Muscle layer of colon (tissue), 2 donors: ENCODE measurements around the gene PAQR6.

Experiments used
- H3K27ac ChIP-seq: one replicate; pipeline ENCODE4 v1.7.0; 2013; ENCODE audit warnings: low read depth, mild to moderate bottlenecking, low read length, moderate library complexity
- H3K27me3 ChIP-seq, 2 donors: one replicate each; pipeline ENCODE4 v1.7.0; 2013; ENCODE audit warnings: low read length in 2 of 2, mild to moderate bottlenecking in 2 of 2; ENCODE audit not compliant: insufficient read depth in 2 of 2, control insufficient read depth in 1 of 2
- H3K36me3 ChIP-seq: one replicate; pipeline ENCODE4 v1.7.0; 2013; ENCODE audit warnings: mild to moderate bottlenecking, low read length; ENCODE audit not compliant: insufficient read depth
- H3K4me1 ChIP-seq: one replicate; pipeline ENCODE4 v1.7.0; 2013; ENCODE audit warnings: mild to moderate bottlenecking, low read length; ENCODE audit not compliant: insufficient read depth
- H3K4me3 ChIP-seq, 2 donors: one replicate each; pipeline ENCODE4 v1.7.0; 2013; ENCODE audit warnings: low read length in 2 of 2, low read depth in 1 of 2, mild to moderate bottlenecking in 1 of 2, moderate library complexity in 1 of 2
- H3K9ac ChIP-seq: one replicate; pipeline ENCODE4 v1.7.0; 2013; ENCODE audit warnings: low read length
- H3K9me3 ChIP-seq: one replicate; pipeline ENCODE4 v1.7.0; 2013; ENCODE audit warnings: mild to moderate bottlenecking, low read length
- donor health status: abdominal sarcoma.
- donor health status: Adenocarcinoma of cecum.

Gene PAQR6

DNA sequence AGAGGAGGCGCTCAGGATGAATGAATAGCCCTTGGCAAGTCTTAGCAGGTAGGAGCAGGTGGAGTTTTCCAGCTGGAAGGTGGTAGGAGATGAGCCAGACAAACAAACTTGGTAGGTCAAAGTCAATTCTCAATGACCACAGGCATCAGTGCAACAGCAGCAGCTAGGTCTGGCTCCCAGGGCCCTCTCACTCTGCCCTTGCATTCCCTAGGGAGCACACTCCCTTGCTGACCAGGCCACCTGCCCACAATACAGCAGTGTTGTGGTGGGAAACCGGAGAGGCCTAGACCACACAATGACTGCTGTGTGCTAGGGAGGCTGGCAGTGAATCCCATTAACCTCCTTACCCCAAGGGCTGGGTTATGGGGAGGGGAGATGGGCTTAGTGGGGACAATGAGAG is 13.0 kb upstream of the PAQR6 start:
- H3K9ac ChIP-seq: no peak overlapping the region
- H3K36me3 ChIP-seq: peaks cover 81% of the 10 kb centered on the region
- no peak overlapping the region for H3K27ac ChIP-seq

DNA sequence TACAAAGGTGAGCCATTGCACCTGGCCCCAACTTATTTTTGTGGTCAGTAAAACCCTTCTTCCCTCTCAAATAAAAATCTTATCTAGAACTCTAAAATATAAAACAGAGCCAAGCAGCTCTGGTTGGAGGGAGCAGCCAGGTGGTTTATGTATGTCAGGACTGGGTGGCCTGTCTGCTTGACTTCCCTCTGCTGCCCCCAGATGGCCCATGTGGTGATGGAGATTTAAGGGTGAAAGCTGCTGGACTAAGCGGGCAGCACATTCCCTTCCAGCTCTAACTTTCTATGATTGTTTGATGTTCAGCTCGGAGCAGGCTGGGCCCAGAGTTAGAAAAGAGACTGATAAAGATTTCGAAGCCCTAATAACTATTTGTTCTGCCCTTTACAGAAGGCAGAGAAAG is 11.9 kb upstream of the PAQR6 start:
- no peak overlapping the region for H3K27ac ChIP-seq
- no peaks in the 10 kb centered on the region for H3K9me3 ChIP-seq
- no peaks in the 10 kb centered on the region for H3K27me3 ChIP-seq
- H3K9ac ChIP-seq: no peak overlapping the region
- H3K4me3 ChIP-seq: no peak overlapping the region
- H3K36me3 ChIP-seq: peaks cover 74% of the 10 kb centered on the region
- H3K4me1 ChIP-seq: no peaks in the 10 kb centered on the region

More for the DNA sequence above, 13.0 kb upstream of the PAQR6 start:
- Histone ChIP-seq H3K4me3 (no peak overlapping the region), H3K4me1 (no peaks in the 10 kb centered on the region), H3K27me3 (no peaks in the 10 kb centered on the region), H3K9me3 (no peaks in the 10 kb centered on the region)

DNA sequence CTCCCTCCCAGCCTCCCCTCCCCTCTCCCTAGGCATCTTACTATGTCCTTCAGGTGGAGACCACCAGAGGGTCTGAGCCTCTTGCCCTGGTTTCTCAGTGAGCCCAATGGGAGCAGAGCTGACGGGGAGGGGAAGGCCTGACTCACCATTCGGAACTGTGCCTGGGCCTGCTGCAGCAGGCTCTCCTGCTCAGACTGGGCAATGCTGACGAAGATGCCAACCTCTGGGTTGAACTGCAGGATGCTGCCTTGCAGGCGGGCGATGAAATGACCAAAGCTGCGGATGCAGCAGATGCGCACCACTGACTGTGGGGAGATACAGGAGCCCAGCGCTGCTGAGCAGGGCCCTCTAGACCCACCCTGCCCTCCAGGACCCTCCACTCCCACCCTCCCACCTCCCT is 11.0 kb upstream of the PAQR6 start:
- Histone ChIP-seq H3K27ac (no peak overlapping the region), H3K4me1 (no peaks in the 10 kb centered on the region), H3K9ac (no peak overlapping the region), H3K27me3 (no peaks in the 10 kb centered on the region), H3K4me3 (no peak overlapping the region), H3K36me3 (peaks cover 70% of the 10 kb centered on the region), H3K9me3 (no peaks in the 10 kb centered on the region)

DNA sequence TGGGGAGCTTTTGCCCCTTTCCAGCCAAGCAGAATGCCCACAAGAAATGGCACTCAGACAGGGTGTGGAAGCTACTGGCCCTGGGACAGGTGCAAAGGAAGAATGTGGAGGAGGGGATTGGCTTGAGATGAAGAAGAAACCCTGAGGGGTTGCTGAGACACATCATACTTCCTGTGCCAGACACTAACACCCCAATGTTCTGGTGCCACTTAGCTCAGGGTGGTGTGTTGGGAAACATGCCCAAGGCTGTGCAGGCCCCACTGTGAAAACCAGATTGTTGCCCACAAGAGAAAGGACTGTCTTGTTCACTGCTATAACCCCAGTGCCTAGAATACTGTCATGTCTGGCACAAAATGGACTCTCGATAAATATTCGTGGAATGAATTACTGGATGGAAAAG is 9.9 kb upstream of the PAQR6 start:
- H3K9me3 ChIP-seq: no peaks in the 10 kb centered on the region
- H3K4me3 ChIP-seq: no peak overlapping the region
- peaks cover 71% of the 10 kb centered on the region for H3K36me3 ChIP-seq
- no peak overlapping the region for H3K27ac ChIP-seq
- H3K4me1 ChIP-seq: no peaks in the 10 kb centered on the region
- no peaks in the 10 kb centered on the region for H3K27me3 ChIP-seq
- H3K9ac ChIP-seq: no peak overlapping the region

DNA sequence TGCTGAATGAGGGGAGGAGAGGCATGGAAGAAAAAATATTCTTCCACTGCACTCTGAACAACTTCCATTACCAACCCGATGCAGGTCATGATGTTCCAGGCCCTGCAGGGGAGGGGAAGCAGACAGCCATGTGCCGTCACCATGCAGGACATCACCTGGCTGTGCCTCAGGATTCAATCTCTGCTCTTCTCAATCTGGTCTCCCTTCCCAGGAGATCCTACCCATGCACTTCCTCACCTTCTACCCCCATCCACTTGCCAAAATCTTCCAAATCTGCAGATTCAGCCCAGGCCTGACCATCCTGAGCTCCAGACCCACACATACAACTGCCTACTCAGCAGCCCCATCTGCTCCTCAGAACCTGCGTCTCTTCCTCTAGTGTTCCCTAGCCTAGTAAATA is 5.8 kb upstream of the PAQR6 start:
- no peaks in the 10 kb centered on the region for H3K9me3 ChIP-seq
- no peak overlapping the region for H3K9ac ChIP-seq
- H3K4me3 ChIP-seq: no peak overlapping the region
- peaks cover 67% of the 10 kb centered on the region for H3K36me3 ChIP-seq
- H3K27ac ChIP-seq: no peak overlapping the region
- H3K27me3 ChIP-seq: no peaks in the 10 kb centered on the region
- H3K4me1 ChIP-seq: no peaks in the 10 kb centered on the region

DNA sequence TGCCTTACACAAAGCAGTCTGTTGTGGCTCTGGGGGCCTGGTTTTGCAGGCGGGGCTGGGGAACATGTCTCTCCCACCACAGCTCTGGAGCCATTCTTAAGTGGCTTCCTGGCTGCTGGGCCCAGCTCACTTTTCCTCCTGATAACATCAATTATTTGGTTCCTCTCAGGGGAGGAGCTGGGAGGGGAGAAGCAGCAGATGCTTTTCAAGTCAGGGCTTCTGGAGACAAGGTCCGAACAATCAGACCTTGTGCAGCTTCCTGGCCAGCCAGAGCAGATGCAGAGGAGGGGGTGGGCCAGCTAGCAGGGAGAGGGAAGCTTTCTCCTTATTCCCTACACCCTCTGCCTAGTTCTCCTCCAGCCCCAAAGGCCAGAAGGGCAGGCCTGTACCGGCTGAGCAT is 3.7 kb upstream of the PAQR6 start:
- Histone ChIP-seq H3K9me3 (no peaks in the 10 kb centered on the region), H3K9ac (no peak overlapping the region), H3K4me1 (peaks cover 14% of the 10 kb centered on the region), H3K27ac (no peak overlapping the region), H3K27me3 (peaks cover 2 to 5% of the 10 kb centered on the region in 2 donors), H3K4me3 (no peak overlapping the region), H3K36me3 (peaks cover 50% of the 10 kb centered on the region)

DNA sequence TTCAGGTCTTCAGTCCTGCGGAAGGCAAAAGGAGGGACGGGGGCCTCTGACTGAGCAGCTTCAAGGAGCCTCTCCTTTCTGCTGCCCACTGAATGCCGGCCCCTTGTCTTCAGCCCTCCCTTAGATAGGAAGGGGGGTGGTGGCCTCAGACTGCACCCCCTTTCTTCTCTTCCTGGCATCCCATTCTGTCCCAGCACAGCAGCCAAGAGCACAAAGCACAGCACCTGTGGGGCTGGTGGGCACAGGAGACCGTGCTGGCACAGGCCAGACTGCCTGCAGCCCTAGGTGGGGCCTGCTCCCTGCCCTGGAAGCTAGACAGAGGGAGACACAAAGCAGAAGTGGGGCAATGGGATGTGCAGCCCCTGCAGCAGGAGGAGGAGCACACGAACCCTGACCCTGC is 1.7 kb upstream of the PAQR6 start:
- Histone ChIP-seq H3K4me1 (peaks cover 14% of the 10 kb centered on the region), H3K9ac (no peak overlapping the region), H3K9me3 (no peaks in the 10 kb centered on the region), H3K27me3 (peaks cover 18 to 24% of the 10 kb centered on the region in 2 donors), H3K4me3 (no peak overlapping the region), H3K36me3 (peaks cover 40% of the 10 kb centered on the region), H3K27ac (no peak overlapping the region)

DNA sequence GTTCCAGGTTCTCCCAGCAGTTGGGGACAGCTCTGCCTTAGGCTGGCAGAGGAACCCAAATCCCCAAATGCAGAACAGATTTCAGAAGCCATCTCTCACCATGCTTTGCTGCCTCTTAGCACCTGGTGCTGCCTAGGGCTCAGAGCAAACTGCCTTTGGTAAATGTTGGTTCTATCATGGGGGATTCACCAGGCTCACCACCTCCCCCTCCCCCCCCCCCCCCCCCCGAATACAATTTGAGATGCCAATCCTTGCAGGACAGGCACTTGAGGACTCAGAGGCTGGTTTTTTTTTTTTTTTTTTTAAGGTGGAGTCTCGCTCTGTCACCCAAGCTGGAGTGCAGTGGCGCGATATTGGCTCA is 447 bp upstream of the PAQR6 start:
- H3K27me3 ChIP-seq: peaks cover 18 to 28% of the 10 kb centered on the region in 2 donors
- H3K27ac ChIP-seq: no peak overlapping the region
- no peak overlapping the region for H3K9ac ChIP-seq
- H3K9me3 ChIP-seq: no peaks in the 10 kb centered on the region
- H3K4me3 ChIP-seq: no peak overlapping the region
- H3K4me1 ChIP-seq: peaks cover 14% of the 10 kb centered on the region
- H3K36me3 ChIP-seq: peaks cover 32% of the 10 kb centered on the region

DNA sequence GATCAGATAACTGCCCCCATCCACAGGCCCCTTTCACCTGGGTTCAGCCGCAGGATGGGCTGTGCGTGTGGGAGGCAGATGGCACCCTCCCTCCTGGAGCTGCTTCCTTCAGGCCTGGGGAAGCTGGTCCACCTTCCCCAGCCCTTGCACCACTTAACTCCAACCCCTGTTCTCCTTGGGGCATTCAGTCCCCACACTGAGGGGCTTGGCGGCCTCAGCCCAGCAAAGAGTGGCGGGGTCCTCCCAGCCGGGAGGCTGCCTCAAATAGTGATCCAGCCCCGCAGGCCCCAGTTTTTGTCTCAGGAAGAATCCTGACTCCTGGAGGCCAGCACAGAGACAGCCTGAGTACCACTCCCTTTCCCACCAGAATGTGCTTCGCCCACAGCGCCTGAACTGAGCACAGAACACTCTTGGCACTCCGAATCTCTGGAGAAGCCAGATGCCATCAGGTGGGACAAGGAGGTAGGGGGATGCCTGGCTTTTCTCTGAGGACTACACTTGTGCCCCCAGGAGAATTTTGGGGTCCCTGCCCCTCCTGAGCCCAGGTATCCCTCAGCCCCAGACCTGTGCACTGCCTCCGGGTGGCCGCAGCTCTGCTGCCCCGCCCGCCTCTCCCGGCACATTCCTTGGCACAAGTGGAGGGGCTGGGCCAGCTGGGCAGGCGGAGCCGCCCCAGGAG is 936 bp downstream of the PAQR6 start:
- Histone ChIP-seq H3K9me3 (no peaks in the 10 kb centered on the region), H3K9ac (no peak overlapping the region), H3K4me3 (no peak overlapping the region), H3K27me3 (peaks cover 18 to 28% of the 10 kb centered on the region in 2 donors), H3K4me1 (peaks cover 14% of the 10 kb centered on the region), H3K27ac (no peak overlapping the region), H3K36me3 (peaks cover 18% of the 10 kb centered on the region)

DNA sequence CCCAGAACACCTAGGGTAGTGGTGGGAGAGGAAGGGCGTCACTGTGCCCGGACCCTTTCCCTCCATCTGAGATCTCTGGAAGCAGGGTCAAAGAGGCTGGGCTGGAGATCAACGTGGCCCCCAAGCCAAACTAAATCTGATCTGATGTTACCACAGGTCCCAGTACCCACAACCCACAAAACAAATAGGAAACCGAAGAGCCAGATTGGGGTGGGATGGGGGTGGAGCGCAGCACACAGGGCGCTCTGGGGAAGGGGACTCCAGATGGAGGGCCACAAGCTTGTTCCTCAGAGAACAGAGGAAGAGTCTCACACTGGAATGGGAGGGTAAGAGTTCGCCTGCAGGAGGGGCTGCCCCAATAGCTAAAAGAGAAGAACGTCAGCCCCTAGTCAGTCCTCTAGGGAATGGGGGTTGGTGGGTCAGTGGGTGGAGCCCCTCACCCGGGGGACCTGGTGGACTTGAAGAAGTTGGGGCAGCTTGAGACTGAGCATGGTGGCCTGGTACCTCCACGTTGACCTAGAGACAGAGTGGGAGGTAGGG is 1.5 kb downstream of the PAQR6 start:
- Histone ChIP-seq H3K4me1 (peaks cover 14% of the 10 kb centered on the region), H3K9me3 (no peaks in the 10 kb centered on the region), H3K9ac (no peak overlapping the region), H3K27me3 (peaks cover 18 to 28% of the 10 kb centered on the region in 2 donors), H3K36me3 (peaks cover 12% of the 10 kb centered on the region), H3K4me3 (no peak overlapping the region), H3K27ac (no peak overlapping the region)

DNA sequence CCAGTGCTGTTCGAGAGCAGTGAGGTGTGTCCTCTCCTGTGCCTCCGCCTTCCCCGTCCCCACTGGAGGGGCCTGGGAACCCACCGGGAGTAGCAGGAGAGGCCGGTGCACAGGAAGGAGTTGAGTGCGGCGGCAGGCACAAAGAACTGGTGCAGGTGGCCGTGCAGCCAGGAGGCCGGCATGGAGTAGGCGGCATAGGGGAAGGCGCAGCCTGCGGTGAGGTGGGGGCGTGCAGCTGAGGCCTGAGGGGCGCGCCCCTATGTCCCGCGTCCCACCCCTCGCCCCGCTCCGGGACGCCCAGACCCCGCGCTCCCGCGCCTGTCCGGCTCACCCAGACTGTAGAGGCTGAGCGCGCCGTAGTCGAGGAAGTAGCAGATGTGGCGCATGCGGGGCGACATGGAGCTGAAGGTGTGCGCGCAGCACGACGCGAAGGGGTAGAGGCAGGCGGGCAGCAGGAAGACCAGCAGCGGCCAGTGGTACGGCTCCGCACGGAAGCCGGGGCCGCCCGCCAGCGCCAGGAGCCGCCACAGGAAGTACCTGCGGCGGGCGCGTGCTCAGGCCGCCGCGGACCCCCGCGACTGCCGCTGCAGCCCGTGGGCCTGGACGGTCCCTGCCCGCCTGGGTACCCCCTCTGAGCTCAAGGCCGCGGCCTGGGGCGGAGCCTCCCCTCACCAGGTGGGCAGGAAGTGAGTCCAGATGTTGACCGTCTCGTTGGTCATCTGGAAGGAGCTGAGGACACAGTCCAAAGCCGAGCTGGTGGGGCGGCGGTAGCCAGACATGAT is 2.2 kb downstream of the PAQR6 start:
- H3K4me1 ChIP-seq: peaks cover 14% of the 10 kb centered on the region
- no peak overlapping the region for H3K4me3 ChIP-seq
- H3K36me3 ChIP-seq: peaks cover 6% of the 10 kb centered on the region
- H3K9me3 ChIP-seq: no peaks in the 10 kb centered on the region
- no peak overlapping the region for H3K9ac ChIP-seq
- H3K27ac ChIP-seq: no peak overlapping the region
- H3K27me3 ChIP-seq: peaks cover 18 to 28% of the 10 kb centered on the region in 2 donors
